Omental fat pad (tissue), 4 donors: ENCODE data around the gene SAMD4A. TPM values are rescaled to one million over a fixed set of nuclear protein-coding genes. Genes with fewer than 3 reads are reported as not detected.

Experiments used
- ATAC-seq: fragments of 150-250 bp; one replicate; pipeline ENCODE4 v1.9.1; 2016; ENCODE audit warnings: mild to moderate bottlenecking, moderate library complexity; ENCODE audit not compliant: low FRiP score
- DNase-seq: peaks from one replicate; pipeline ENCODE4 v3.0.0-alpha.2; 2019; ENCODE audit warnings: low spot score
- total RNA-seq, 4 donors: library from RNA; depleted of rRNA; stranded (reverse); fragments of >200 nt; gene quantifications; one replicate each; pipeline ENCODE4 v1.1.0, GENCODE V29; 2016
- TF ChIP-seq, protein P1 (sequence below), 3 donors: fragments of 450-650 bp; IDR thresholded peaks; one replicate each; pipeline ENCODE4 v1.5.1; 2016 to 2017; ENCODE audit warnings: antibody characterized with exemption in 3 of 3, mild to moderate bottlenecking in 3 of 3, moderate library complexity in 2 of 3

SAMD4A gene
- total RNA-seq, 4 donors from 2014 or later, result 33.9 to 116 (median 38.3) TPM

GRCh38 chr14:54698501-54698900 lies 131.6 kb downstream of the SAMD4A start:
- ATAC-seq, result no peak
- no peak for DNase-seq
- TF ChIP-seq, protein P1, sequence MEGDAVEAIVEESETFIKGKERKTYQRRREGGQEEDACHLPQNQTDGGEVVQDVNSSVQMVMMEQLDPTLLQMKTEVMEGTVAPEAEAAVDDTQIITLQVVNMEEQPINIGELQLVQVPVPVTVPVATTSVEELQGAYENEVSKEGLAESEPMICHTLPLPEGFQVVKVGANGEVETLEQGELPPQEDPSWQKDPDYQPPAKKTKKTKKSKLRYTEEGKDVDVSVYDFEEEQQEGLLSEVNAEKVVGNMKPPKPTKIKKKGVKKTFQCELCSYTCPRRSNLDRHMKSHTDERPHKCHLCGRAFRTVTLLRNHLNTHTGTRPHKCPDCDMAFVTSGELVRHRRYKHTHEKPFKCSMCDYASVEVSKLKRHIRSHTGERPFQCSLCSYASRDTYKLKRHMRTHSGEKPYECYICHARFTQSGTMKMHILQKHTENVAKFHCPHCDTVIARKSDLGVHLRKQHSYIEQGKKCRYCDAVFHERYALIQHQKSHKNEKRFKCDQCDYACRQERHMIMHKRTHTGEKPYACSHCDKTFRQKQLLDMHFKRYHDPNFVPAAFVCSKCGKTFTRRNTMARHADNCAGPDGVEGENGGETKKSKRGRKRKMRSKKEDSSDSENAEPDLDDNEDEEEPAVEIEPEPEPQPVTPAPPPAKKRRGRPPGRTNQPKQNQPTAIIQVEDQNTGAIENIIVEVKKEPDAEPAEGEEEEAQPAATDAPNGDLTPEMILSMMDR (IDR thresholded peaks at IDR 0.05), result no peak

DNA sequence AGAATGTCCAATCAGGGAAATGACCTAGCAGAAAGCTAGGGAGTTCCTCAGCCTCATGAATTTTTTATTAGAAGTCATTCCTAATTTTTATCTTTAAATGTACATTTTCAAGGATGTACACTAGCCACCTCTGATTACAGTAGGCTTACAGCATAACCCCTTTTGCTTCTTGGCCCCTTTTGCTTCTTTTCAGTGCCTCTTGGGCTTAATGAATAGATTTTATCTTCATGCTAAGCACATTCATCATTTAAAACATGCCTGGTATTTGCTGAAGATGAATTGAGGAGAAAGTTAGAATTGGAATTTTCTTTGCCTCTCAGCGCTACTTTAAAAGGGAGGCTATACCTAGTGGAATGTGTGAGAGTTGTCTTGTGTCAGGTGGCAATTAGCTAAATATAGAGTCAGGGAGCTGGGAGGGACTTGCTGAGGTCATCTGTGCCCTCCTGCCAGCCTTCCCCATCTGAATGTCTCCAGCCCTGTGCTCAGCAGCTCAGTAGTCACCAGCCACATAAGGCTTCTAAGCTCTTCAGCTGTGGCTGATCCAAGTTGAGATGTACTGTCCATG lies 132.1 kb downstream of the SAMD4A start:
- peak; percentile 29 for ATAC-seq
- DNase-seq, result no peak
- TF ChIP-seq, protein P1 (IDR thresholded peaks at IDR 0.05), result no peak

DNA sequence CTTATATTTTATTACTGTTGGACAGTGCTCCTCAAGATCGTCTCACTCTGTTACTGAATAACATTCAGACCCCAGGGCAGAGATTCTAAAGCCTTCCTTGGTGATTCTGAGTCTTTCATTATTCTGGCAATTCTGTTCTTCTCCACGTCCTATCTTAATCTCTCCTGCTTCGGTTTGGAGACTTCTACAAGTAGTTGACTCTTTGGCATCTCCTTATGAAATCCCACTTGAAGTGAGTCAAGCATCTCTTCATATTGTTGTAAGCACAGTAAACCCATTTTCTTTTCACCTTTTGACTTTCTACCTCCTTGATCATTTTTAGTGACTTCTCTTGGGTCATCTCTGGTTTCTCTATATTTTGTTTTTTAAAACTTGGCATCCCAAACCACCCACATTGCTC lies 132.8 kb downstream of the SAMD4A start:
- no peak for ATAC-seq
- TF ChIP-seq, protein P1 (IDR thresholded peaks at IDR 0.05), result no peak
- no peak for DNase-seq

DNA sequence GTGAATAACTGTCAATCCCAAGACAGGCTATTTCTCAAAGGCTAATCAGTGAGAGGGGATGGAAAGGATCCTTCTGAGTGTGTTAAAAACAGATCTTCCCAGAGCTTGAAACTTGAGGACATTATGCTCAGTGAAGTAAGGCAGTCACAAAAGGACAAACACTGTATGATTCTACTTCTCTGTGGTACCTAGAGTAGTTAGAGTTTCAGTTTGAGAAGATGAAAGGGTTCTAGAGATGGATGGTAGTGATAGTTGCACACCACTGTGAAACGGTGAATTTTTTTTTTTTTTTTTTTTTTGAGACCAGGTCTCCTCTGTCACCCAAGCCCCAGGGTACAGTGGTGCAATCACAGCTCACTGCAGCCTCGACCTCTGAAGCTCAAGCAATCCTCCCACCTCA lies 133.8 kb downstream of the SAMD4A start:
- DNase-seq, result no peak
- TF ChIP-seq, protein P1 (IDR thresholded peaks at IDR 0.05), result no peak
- ATAC-seq, result no peak

DNA sequence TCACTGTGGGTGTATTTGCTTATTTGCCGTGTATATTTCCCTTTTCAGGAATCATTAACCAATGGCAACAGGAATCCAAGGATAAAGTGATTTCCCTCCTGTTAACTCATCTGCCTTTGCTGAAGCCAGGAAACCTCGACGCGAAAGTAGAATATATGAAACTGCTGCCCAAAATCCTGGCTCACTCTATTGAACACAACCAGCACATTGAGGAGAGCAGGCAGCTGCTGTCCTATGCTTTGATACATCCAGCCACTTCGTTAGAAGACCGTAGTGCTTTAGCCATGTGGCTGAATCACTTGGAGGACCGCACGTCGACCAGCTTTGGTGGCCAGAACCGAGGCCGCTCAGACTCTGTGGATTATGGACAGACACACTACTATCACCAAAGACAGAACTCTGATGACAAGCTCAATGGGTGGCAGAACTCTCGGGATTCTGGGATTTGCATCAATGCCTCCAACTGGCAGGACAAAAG lies 135.1 kb downstream of the SAMD4A start:
- no peak for ATAC-seq
- TF ChIP-seq, protein P1 (IDR thresholded peaks at IDR 0.05), result no peak
- no peak for DNase-seq

GRCh38 chr14:54702492-54702891 lies 135.6 kb downstream of the SAMD4A start:
- TF ChIP-seq, protein P1 (IDR thresholded peaks at IDR 0.05), result no peak
- DNase-seq (no peak), ATAC-seq (no peak)

DNA sequence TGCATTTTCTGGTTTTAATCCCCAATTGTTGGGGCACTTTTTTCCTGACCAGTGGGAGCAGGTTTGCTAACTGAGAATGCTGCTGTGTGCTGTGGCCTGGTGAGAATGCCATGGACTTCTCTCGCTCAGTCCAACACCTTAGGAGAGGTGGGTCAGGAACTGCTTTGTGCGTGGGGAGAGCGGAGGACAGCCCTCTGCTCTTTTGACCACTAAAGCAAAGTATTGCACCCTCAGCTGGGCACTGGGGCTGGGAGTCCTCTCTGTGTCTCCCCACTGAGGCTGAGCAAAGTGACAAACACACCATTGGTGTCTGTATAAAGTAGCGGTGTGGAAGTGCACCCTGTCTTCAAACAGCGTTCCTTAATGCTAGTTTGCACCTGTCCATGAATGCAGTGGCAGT lies 136.2 kb downstream of the SAMD4A start:
- TF ChIP-seq, protein P1 (IDR thresholded peaks at IDR 0.05), result no peak
- DNase-seq (no peak), ATAC-seq (no peak)
